HG03066 (cell line): ENCODE results near the gene IPO7.
"Not testable (repeated sequence)": the region's sequence is repeated elsewhere in the genome, so short reads cannot be mapped to it uniquely, and the experiment has no call there.

Experiments used
- ATAC-seq: cut with Tn5 transposase; IDR thresholded peaks from one replicate; pipeline ENCODE4 v1.9.1; 2021; ENCODE audit warnings: low read depth; ENCODE audit not compliant: unreplicated experiment

Gene IPO7

DNA sequence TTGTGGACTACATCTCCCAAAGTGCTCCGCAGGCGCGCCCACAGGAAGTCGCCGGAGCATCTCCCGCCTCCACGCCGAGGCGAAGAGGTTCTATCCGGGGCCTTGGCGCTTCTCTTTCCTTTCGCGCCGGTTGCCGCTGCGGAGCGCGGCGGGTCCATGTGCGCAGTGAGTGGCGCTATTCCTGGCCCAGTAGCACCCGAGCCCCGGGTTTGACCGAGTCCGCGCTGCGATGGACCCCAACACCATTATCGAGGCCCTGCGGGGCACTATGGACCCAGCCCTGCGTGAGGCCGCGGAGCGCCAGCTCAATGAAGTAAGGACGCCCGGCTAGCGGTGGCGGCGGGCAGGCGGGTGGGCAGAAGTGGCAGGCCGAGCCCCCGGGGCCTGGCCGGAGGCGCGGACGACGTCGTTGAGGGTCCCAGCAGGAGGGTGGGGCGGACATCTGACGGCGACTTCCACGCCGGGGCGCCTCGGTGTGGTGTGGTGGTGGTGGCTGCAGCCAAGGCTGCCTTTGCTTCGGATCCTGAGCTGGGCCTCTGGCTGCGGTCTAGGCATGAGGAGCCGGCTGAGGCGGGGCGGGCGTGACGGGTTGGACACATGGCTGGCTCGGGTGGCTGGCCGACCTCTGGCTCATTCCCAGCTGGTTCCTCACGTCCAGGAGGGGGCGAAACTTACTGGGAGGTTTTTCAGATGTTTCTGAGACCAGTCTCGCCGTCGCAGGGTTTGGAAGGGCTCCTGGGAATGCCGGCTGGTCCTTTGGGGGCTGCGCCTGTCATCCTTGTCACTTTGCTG lies at the start of gene IPO7:
IPO7 (plus strand) TSS at position 118 of the 792 bp plus-strand sequence; CDS start at position 230, 112 bp downstream.
- ATAC-seq: peak; percentile 87

DNA sequence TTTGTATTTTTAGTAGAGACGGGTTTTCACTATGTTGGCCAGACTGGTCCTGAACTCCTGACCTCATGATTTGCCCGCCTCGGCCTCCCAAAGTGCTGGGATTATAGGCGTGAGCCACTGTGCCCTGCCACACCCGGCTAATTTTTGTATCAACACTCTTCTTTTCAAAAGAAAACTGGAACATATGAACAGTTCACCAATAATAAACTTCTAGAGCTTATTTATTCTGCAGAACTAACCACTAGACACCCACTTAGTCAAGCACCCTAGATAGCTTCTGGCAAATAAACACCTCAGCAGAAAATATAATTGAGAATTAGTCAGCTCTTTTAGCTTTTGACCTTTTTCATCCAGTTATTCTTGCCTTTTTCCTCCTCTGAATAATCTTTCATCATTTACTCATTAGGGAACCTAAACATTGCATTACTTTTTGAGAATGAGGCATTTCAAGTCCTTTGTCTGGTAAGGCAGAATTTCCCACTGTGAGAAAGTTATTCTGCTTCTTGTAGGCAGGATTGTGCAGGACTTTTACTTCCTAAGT lies 42.7 kb upstream of the IPO7 start:
- ATAC-seq: no peak

DNA sequence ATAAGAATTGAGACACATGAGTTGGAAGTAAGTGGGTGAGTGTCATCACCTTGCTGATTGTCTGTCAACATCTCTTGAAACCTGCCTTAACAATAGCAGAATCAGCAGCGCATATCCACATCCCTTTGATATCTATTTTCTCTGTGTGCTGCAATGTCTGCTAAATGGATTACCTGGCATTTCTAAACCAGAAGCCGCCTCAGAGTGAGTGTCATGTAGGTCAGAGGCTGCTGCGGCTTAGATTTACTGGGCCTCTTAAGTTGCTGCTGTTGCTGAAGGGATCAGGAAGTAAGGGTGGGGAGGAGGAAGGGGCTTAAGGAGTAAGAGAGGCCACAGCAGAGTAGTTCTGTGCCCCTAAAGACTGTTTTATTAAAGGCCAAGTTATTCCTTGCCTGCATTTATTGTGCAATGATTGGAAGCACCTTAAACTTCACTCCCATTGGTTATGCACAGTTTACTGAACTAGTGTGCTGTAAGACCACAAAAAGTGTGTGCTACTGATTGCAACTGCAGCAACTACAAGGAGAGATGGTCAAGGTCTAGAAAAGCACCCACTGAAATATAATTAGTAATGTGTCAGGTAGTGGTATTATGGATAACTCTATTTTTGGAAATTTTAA lies 40.3 kb upstream of the IPO7 start:
- no peak for ATAC-seq

DNA sequence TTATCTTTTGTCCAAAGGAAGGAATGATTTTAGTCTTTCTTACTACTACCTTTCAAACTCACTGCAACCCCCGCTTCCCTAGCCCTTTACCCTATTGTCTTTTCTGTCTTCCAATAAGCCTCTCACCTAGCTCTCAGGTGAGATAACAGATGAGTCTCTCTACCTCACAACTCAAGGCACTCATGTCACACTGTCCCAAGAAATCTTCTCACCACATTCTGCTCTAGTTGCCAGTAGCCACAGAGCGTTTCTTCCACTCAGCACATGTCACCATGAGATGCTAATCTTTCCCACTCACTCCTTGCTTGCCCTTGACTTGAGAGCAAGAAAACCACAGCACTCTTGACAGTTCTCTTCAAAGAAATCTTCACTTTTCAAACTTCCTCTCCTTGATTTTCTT lies 37.4 kb upstream of the IPO7 start:
- no peak for ATAC-seq

DNA sequence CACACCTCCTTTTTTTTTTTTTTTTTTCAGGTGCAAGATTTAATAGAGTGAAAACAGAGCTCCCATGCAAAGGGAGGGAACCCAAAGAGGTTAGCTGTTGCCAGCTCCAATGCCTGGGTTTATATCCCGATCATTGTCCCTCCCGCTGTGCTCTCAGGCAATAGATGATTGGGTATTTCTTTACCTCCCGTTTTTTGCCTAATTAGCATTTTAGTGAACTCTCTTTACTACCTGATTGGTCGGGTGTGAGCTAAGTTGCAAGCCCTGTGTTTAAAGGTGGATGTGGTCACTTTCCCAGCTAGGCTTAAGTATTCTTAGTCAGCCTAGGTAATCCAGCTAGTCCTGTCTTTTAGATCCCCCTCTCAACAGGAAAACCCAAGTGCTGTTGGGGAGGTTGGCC lies 36.7 kb upstream of the IPO7 start:
- ATAC-seq: not testable (repeated sequence)

DNA sequence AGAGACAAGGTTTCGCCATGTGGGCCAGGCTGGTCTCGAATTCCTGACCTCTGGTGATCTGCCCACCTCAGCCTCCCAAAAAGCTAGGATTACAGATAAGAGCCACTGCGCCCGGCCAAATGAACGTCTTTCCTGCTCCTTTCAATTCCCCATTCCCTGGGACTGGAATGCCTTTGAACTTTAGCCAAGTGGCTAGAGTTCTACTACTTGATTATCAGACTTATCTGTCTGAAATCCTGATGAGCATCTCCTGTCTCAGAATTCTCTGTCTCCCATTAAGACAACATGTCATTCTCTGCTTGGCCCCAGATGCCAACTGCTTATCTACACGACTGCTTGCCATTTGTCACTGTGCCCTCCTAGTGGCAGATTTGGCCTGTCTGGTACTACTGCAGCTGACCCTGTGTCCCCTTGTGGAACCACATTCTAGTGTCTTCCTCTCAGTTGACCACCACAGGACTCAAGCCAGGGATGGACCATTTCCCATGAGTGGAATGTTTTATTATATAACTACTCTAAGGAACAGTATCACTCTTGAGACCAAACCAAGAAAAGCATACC lies 33.1 kb upstream of the IPO7 start:
- no peak for ATAC-seq

DNA sequence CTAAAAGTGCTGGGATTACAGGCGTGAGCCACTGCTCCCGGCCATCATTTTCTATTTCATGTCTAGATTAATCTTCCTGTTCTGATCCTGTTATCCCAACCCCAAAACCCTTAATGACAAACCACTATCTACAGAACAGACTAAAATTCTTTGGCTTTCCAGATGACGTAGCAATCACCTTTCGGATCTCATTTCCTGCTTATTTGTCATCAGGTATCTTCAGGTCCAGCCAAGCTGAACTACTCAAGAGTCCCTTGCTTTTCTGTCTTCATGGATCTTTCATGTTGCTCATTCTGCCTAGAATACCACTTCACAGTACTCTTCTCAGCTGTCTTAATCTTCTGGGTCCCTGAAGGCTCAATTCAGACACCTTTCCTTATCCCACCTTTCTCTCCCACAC lies 27.4 kb upstream of the IPO7 start:
- no peak for ATAC-seq

DNA sequence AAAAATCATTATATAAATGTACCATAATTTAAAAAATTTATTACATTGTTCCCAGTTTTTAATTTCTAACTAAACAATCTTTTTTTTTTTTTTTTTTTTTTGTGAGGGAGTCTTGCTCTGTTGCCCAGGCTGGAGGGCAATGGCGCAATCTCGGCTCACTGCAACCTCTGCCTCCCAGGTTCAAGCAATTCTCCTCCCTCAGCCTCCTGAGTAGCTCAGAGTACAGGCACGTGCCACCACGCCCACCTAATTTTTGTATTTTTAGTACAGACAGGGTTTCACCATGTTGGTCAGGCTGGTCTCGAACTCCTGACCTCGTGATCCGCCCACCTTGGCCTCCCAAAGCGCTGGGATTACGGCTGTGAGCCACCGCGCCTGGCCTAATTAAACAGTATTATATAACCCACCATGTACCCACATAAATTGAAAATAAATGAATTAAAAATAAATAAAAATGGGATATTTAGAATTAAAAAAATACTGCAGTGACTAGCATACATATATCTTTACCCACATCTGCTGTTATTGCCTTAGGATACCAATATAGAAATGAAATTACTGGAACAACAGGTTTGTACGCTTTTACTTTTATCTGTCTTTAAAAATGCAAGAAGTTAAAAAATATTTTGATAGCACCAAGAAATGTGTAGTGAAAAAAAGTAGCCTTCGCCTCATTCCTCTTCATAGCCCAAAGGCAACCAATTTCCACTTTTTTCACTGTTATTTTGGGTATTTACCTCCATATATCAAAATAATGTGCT lies 23.4 kb upstream of the IPO7 start:
- not testable (repeated sequence) for ATAC-seq

DNA sequence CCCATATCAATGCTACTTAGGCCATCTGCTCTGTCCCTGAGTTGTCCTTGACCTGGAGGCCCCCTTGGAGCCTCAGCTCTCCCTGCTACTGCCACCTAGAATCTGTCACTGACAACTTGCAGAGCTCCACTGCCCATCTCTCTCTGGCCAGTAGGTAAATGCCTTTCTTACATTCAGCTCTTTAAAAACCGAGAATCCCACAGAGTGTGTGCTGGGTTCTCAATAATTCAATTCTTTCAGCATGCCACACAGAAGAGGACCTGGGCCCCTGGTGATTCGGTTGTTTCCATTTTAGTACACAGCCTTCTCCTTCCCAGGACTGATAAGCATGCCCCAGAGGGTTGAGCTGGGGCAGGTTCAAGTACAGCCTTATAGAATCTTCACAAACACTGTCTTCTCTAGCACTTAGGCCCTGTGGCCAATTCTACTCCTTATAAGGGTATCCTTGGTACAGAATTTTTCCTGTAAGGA lies 22.0 kb upstream of the IPO7 start:
- no peak for ATAC-seq

DNA sequence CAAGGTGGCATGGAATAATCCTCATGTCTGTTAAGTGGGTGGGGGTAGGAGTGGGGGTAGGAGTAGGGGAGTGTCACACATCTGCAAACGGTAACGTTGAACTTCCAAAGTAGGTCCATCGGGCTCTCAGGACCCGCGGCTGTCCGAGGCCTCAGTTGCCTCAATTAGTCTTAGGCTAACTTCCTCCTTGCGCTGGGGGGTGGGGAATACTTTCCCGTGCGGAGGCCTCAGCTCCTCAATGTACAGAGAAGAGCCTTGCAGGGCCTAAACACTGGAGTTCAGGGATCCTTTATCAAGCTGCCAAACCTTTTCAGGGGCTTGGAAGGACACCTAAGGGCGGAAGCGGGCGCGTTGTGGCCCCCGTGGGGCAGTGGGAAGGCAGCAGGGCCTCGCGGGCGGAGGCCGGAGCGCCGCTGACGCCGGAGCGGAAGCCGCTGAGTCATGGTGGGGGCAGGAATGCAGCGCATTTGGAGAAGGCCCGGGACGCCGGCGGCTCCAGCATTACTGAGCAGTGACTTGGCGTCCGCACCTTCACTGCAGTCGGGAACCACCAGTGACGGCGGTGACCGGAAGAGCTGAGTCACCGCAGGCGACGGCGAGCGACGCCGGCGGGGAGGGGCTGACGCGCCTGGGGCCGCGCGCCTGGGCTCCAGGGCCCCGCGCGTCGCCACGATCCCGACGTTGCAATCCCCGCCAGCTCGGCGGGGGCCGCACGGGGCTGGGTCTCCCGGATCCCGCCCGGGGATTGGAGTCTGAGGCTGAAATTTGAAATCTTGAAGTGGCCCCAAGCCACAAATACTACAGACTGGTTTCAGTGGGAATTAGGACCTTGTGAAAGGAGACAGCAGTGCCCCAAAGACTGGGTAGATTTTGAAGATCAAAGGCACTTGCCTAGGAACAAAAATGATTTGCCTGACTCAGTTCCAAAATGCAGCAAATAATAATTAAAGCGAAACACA lies 20.2 kb upstream of the IPO7 start:
- ATAC-seq: peak; percentile 93

DNA sequence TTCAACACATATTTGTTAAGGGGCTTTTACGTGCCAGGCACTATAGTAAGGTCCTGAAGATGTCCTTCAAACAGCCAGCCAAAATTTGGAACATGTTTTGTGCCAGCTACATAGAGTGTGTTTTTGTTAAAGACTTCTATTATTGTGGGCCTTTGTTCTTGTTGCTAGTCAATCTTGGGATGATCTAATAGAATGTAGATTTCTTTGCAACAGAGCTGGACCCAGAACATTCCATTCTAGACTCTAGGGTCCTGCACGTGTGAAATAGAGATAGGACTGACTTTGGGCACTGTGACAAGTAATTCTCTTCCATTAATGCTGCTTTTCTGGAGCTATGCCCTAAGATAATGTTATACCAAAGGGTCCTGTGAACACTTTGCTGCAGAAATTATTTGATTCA lies 16.9 kb upstream of the IPO7 start:
- no peak for ATAC-seq

DNA sequence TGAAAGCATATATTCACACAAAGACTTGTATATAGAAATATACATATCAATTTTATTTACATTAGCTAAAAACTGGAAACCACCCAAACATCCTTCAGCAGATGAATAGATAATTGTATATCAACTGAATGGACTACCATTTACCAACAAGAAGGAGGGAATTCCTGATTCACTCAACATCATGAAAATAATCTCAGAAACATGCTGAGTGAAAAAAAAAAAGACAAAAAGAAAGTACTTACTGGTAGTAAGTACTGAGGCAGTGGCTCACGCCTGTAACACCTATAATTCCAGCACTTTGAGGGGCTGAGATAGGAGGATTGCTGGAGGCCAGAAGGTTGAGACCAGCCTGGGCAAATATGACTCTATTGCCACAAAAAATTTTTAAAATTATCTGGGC lies 7.4 kb upstream of the IPO7 start:
- no peak for ATAC-seq

DNA sequence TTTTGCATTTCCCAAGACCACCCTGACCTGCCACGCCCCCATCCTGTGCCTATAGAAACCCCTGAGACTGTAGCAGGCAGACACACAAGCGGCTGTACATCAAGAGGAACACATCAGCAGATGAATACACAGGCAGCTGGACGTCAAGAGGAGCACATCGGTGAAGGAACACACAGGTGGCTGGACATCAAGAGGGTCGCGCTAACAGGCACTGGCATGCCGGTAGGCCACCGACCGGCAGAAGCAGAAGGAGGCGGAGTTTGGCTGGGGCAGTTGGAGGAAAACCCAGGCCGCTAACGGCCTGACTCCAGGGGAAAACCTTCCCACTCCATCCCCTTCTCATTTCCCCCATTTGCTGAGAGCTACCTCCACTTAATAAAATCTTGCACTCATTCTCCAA lies 5.4 kb upstream of the IPO7 start:
- no peak for ATAC-seq

DNA sequence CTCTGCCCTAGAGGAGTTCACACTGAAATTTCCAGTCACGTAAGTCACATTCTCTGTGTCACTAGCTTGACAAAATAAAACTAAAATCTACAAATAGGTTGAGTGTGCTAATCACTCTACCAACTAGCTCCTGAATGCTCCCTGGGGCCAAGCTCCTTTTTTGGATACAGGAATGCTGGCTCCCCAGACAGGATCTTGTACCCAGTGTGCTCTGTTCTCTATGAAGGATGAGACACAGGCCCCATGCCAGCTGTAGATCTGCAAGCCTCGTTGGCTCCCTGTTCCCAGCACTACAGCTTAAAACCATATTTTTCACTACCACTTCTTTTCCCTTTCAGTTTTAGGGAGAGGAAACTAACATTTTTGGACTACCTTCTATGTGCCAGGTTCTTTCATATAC lies 3.7 kb upstream of the IPO7 start:
- ATAC-seq: no peak

DNA sequence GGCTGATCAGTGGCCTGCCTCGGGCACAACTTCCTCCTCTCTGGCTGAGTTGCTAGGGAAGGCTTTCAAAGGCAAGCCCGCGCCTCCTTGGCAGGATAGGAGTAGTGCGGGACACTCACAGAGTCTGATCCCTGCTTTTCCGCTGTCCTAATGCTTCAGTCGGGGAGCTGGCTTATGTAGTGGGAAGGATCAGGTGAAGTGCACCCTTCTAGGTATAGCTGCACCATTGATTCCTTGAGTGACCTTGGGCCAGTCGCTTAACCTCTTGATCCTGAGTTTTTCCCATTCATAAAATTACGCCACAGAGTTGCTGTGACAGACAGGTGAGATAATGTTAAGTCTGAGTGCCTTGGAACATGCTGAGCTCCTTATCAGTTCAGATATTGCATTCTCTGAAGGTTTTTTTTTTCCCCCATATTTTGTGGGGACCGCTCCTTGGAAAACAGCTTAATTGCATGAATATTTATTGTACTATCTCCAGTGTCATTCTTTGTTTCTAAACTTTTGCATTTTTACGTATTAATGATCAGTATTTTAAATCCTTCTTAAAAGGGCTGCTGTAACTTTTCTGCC lies 961 bp downstream of the IPO7 start:
- peak; percentile 25 for ATAC-seq

DNA sequence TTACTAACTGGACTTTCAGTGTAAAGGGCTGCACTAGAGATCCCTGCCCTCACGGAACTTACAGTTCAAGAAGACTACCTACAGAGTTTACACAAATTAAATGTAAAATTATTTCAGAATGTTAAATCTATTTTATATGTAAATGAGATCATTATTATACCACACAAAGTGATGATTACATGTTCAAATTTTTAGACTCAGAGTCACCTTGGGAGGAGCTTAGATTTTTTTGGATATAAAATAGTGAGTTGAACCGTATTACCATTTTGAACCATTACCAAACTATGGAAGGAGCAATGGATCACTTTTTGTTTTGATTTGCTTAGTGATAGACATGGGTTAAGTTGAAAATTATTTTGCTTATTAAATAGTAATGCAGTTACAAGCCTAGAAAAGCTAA lies 1.6 kb downstream of the IPO7 start:
- ATAC-seq: no peak

DNA sequence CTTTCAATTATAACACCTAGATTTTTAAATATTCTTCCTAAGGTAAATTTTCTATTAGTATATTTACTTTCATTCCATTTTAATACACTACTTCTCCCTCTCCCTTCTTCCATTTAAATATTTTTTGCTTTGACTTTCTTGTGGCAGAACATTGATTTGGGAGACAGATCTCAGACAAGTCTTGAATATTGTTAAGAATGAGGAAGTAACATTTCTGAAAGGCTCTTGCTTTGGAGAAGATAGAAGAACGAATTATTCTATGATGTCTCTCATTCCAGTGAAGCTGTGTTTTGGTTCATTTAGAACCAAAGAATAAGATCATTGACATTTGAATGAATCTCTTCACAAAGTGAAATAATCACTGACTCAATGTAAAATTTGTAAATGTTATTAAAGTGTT lies 2.4 kb downstream of the IPO7 start:
- ATAC-seq: no peak

DNA sequence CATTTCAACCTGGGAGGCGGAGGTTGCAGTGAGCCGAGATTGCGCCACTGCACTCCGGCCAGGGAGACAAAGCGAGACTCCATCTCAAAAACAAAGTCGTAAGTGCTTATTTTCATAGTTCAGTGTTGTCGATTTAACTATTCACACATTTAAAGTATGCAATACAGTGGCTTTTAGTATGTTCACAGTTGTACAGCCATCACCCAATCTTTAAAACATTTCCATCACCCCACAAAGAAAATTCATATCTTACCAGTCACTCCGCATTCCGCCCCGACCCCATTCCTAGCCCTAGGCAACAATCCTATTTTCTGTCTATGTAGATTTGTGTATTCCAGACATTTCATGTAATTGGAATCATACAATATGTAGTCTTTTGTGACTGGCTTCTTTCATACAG lies 11.9 kb downstream of the IPO7 start:
- no peak for ATAC-seq

DNA sequence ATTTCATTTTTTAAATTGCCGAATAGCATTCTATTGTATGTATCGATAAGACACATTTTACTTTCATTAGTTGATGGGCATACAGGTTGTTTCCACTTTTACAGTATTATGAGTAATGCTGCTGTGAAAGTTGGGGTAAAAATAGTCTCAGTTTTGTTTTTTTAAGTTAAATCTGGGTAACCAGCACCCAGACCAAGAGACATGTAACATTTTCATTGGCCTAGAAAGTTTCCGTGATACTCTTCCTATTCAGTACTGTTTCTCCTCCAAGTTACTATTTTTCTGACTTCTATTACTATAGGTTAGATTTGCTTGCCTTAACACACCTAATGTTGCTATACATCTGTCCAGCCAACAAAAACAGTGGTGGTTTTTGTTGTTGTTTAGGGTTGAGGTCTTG lies 12.3 kb downstream of the IPO7 start:
- ATAC-seq: peak; percentile 57
